OCI-LY1 (cell line): ENCODE measurements around the gene MACROD2.

Source experiments
- H2AFZ ChIP-seq: fragments of 200-600 bp; sonication (generic), shearing (Covaris generic); 2 replicates; pipeline ENCODE4 v1.6.0; 2014; ENCODE audit warnings: antibody characterized with exemption, mild to moderate bottlenecking, low read length
- H3F3A ChIP-seq: fragments of 200-600 bp; sonication (generic), shearing (Covaris generic); 2 replicates; pipeline ENCODE4 v1.6.0; 2014; ENCODE audit warnings: mild to moderate bottlenecking, antibody characterized with exemption, low read length, moderate library complexity; ENCODE audit not compliant: insufficient read depth
- H3K27ac ChIP-seq: fragments of 200-600 bp; sonication (generic); 2 replicates; pipeline ENCODE4 v1.5.1; 2014; ENCODE audit warnings: low read length, mixed run types, mild to moderate bottlenecking, low read depth; ENCODE audit not compliant: poor library complexity, severe bottlenecking
- H3K27me3 ChIP-seq: fragments of 200-600 bp; sonication (generic); 2 replicates; pipeline ENCODE4 v1.6.0; 2014; ENCODE audit warnings: antibody characterized with exemption, mild to moderate bottlenecking, low read length, moderate library complexity; ENCODE audit not compliant: insufficient read depth
- H3K36me3 ChIP-seq: fragments of 200-600 bp; sonication (generic); 2 replicates; pipeline ENCODE4 v1.6.1; 2014; ENCODE audit warnings: mild to moderate bottlenecking, antibody characterized with exemption, low read length, moderate library complexity, mixed read lengths; ENCODE audit not compliant: insufficient read depth
- H3K4me1 ChIP-seq: fragments of 200-600 bp; sonication (generic); 2 replicates; pipeline ENCODE4 v1.5.1; 2014; ENCODE audit warnings: mild to moderate bottlenecking, low read length, moderate library complexity; ENCODE audit not compliant: insufficient read depth, severe bottlenecking
- H3K4me2 ChIP-seq: fragments of 200-600 bp; sonication (generic), shearing (Covaris generic); 2 replicates; pipeline ENCODE4 v1.6.1; 2014; ENCODE audit warnings: low read length
- H3K4me3 ChIP-seq: fragments of 200-600 bp; sonication (generic); 2 replicates; pipeline ENCODE4 v1.5.1; 2014; ENCODE audit warnings: low read length, low read depth, mild to moderate bottlenecking, mixed read lengths; ENCODE audit not compliant: poor library complexity, severe bottlenecking
- H3K79me2 ChIP-seq: fragments of 200-600 bp; shearing (Covaris generic); 2 replicates; pipeline ENCODE4 v1.6.1; 2016; ENCODE audit warnings: mixed run types, low read length, mixed read lengths; ENCODE audit not compliant: insufficient read depth
- H3K9ac ChIP-seq: fragments of 200-600 bp; sonication (generic), shearing (Covaris generic); 2 replicates; pipeline ENCODE4 v1.6.1; 2014; ENCODE audit warnings: mild to moderate bottlenecking, low read length, mixed read lengths
- H3K9me2 ChIP-seq: fragments of 200-600 bp; sonication (generic), shearing (Covaris generic); 2 replicates; pipeline ENCODE4 v1.6.1; 2014; ENCODE audit warnings: low read depth, mild to moderate bottlenecking, low read length, mixed read lengths
- H3K9me3 ChIP-seq: fragments of 200-600 bp; shearing (Covaris generic); 2 replicates; pipeline ENCODE4 v1.6.1; 2014; ENCODE audit warnings: low read length, mixed read lengths
- H4K20me1 ChIP-seq: fragments of 200-600 bp; sonication (generic), shearing (Covaris generic); 2 replicates; pipeline ENCODE4 v1.6.0; 2016; ENCODE audit warnings: mild to moderate bottlenecking, low read length; ENCODE audit not compliant: insufficient read depth
- CTCF ChIP-seq: fragments of 200-600 bp; sonication (generic), shearing (Covaris generic); IDR thresholded peaks from 2 replicates; pipeline ENCODE4 v1.5.1; 2017; ENCODE audit warnings: mild to moderate bottlenecking, antibody characterized with exemption, low read length, moderate library complexity, mixed read lengths
- EZH2 ChIP-seq: fragments of 200-600 bp; sonication (generic), shearing (Covaris generic); IDR thresholded peaks from 2 replicates; pipeline ENCODE4 v1.8.0; 2017; ENCODE audit warnings: borderline replicate concordance, mixed run types, mild to moderate bottlenecking, antibody characterized with exemption, low read length, moderate library complexity, mixed read lengths

MACROD2 gene

DNA sequence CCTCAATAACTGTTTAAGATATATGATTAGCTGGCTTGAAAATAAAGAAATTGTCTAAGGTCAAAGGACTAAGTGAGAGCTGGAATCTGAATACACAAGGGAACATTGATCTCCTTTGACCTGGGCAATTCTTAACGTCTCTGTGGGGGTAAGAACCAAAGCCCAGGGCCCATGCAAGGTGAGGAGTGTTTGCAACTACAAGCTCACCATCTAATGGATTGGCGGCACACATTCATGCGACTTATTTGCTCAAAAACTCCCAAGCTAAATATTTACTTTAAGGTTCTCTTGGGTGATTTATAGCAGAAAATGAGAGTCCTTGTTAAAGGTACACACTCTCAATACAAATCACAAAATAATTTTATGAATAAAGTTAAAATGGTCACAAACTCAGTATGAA lies 734.1 kb downstream of the MACROD2 start:
- Histone ChIP-seq H3K4me1 (no peaks in the 10 kb centered on the region), H4K20me1 (no peaks in the 10 kb centered on the region), H3K9me3 (no peaks in the 10 kb centered on the region), H3F3A (no peaks in the 10 kb centered on the region), H3K4me3 (no peak overlapping the region), H3K9me2 (no peaks in the 10 kb centered on the region), H3K27ac (no peak overlapping the region), H3K36me3 (no peaks in the 10 kb centered on the region), H3K9ac (no peak overlapping the region), H3K4me2 (no peak overlapping the region), H3K27me3 (no peaks in the 10 kb centered on the region), H2AFZ (no peak overlapping the region), H3K79me2 (no peaks in the 10 kb centered on the region)
- TF ChIP-seq EZH2, result no peak
- no peak for TF ChIP-seq CTCF

- Histone ChIP-seq H3K4me2 (no peak overlapping the region), H3K4me1 (no peaks in the 10 kb centered on the region), H3K27me3 (no peaks in the 10 kb centered on the region), H3F3A (no peaks in the 10 kb centered on the region), H4K20me1 (no peaks in the 10 kb centered on the region), H3K79me2 (no peaks in the 10 kb centered on the region), H3K9me3 (no peaks in the 10 kb centered on the region), H3K9ac (no peak overlapping the region), H3K9me2 (no peaks in the 10 kb centered on the region), H3K4me3 (no peak overlapping the region), H2AFZ (no peak overlapping the region), H3K27ac (no peak overlapping the region), H3K36me3 (no peaks in the 10 kb centered on the region)
- TF ChIP-seq CTCF (no peak), EZH2 (no peak)
Observed at GRCh38 chr20:14732343-14732742, 737.0 kb downstream of the MACROD2 start.

DNA sequence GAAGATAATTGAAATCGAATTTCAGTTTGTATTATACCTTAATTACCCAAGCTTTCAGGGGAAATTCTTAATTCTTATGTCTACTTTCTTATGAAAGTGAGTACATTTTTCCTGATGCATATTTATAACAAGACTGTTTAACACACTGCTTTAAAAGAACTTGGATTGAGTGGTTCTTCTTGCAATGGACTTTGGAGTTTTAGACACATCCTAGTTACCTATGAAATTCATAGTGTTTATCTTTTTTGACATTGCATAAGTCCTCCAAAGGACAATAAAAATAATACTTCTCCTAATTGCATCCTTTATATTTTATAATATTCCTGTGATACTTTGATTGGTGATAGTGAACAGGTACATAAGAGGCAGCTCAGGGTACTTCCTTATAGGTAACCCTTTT lies 737.7 kb downstream of the MACROD2 start:
- Histone ChIP-seq H4K20me1 (no peaks in the 10 kb centered on the region), H2AFZ (no peak overlapping the region), H3K4me3 (no peak overlapping the region), H3K36me3 (no peaks in the 10 kb centered on the region), H3F3A (no peaks in the 10 kb centered on the region), H3K9ac (no peak overlapping the region), H3K4me2 (no peak overlapping the region), H3K27me3 (no peaks in the 10 kb centered on the region), H3K9me3 (no peaks in the 10 kb centered on the region), H3K27ac (no peak overlapping the region), H3K9me2 (no peaks in the 10 kb centered on the region), H3K79me2 (no peaks in the 10 kb centered on the region), H3K4me1 (no peaks in the 10 kb centered on the region)
- no peak for TF ChIP-seq EZH2
- TF ChIP-seq CTCF, result no peak
